HG02763 (cell line): ENCODE results near the gene MTMR6.

Experiments used
- ATAC-seq: cut with Tn5 transposase; IDR thresholded peaks from one replicate; pipeline ENCODE4 v1.9.1; 2021; ENCODE audit warnings: mild to moderate bottlenecking, moderate library complexity; ENCODE audit not compliant: unreplicated experiment

The MTMR6 gene

GRCh38 chr13:25224151-25224550 is 63.1 kb downstream of the MTMR6 start:
- no peak for ATAC-seq

- no peak for ATAC-seq
Measured at GRCh38 chr13:25222740-25223139, 64.5 kb downstream of the MTMR6 start.

GRCh38 chr13:25218019-25218418 is 69.3 kb downstream of the MTMR6 start:
- ATAC-seq: no peak

- ATAC-seq: no peak
Measured at GRCh38 chr13:25217023-25217885, 70.0 kb downstream of the MTMR6 start.

GRCh38 chr13:25215253-25215575 is 72.1 kb downstream of the MTMR6 start:
- ATAC-seq: no peak

GRCh38 chr13:25214491-25215252 is 72.6 kb downstream of the MTMR6 start:
- no peak for ATAC-seq

GRCh38 chr13:25213715-25214114 is 73.6 kb downstream of the MTMR6 start:
- no peak for ATAC-seq

GRCh38 chr13:25210842-25211569 is 76.3 kb downstream of the MTMR6 start:
- ATAC-seq: no peak

GRCh38 chr13:25207291-25207810 is 79.9 kb downstream of the MTMR6 start:
- ATAC-seq: no peak

- ATAC-seq: no peak
Measured at GRCh38 chr13:25204863-25205262, 82.4 kb downstream of the MTMR6 start.

GRCh38 chr13:25203127-25203740 is 84.1 kb downstream of the MTMR6 start:
- ATAC-seq: no peak

GRCh38 chr13:25200783-25201182 is 86.5 kb downstream of the MTMR6 start:
- ATAC-seq: no peak

- ATAC-seq: no peak
Measured at GRCh38 chr13:25198647-25199046, 88.6 kb downstream of the MTMR6 start.

- no peak for ATAC-seq
Measured at GRCh38 chr13:25196971-25197370, 90.3 kb downstream of the MTMR6 start.
